Keratinocyte (primary cell): ENCODE results near the gene ZNF445. TPM values are rescaled to one million over a fixed set of nuclear protein-coding genes. Genes with fewer than 3 reads are reported as not detected.

Source experiments
- DNase-seq: peaks from one replicate; pipeline ENCODE4 v3.0.0-alpha.2; 2011; ENCODE audit warnings: low read depth, missing footprints, low spot score
- FAIRE-seq: peaks from 2 replicates; lab custom pipeline; 2011; peaks lifted over from hg19 to GRCh38; lab: Jason Lieb, UNC
- H2AFZ ChIP-seq: 2 replicates; pipeline ENCODE4 v1.6.0; 2012; ENCODE audit warnings: low read length, control low read depth, inconsistent platforms; ENCODE audit not compliant: control insufficient read depth
- H3K27ac ChIP-seq: 2 replicates; pipeline ENCODE4 v1.5.1; 2011; ENCODE audit warnings: low read length; ENCODE audit not compliant: control insufficient read depth, insufficient read depth
- H3K27me3 ChIP-seq: 3 replicates; pipeline ENCODE4 v1.6.0; 2011; ENCODE audit warnings: low read length; ENCODE audit not compliant: control insufficient read depth, insufficient read depth; ENCODE audit errors: extremely low read depth
- H3K36me3 ChIP-seq, 2 experiments: 2 replicates in 1 of 2; 3 replicates in 1 of 2; pipeline ENCODE4 v1.5.1; 2011; ENCODE audit warnings: low read length in 2 of 2, mild to moderate bottlenecking in 1 of 2; ENCODE audit not compliant: control insufficient read depth in 2 of 2, insufficient read depth in 2 of 2; ENCODE audit errors: extremely low read depth in 1 of 2
- H3K4me1 ChIP-seq: 3 replicates; pipeline ENCODE4 v1.5.1; 2011; ENCODE audit warnings: low read length; ENCODE audit not compliant: control insufficient read depth, insufficient read depth; ENCODE audit errors: extremely low read depth
- H3K4me2 ChIP-seq: 3 replicates; pipeline ENCODE4 v1.6.0; 2011; ENCODE audit warnings: low read depth, low read length; ENCODE audit not compliant: control insufficient read depth, insufficient read depth; ENCODE audit errors: extremely low read depth
- H3K4me3 ChIP-seq, 3 experiments: fragments of 200-600 bp in 1 of 3; sonication (generic) in 1 of 3; 2 replicates in 2 of 3; 3 replicates in 1 of 3; pipeline ENCODE4 v1.5.1; 2011 to 2016; ENCODE audit warnings: low read length in 3 of 3, mild to moderate bottlenecking in 3 of 3, control low read depth in 2 of 3, inconsistent platforms in 1 of 3, low read depth in 1 of 3, mixed read lengths in 1 of 3, mixed run types in 1 of 3, moderate library complexity in 1 of 3; ENCODE audit not compliant: control insufficient read depth in 2 of 3, insufficient read depth in 2 of 3; ENCODE audit errors: extremely low read depth in 1 of 3
- H3K79me2 ChIP-seq: 2 replicates; pipeline ENCODE4 v1.6.0; 2012; ENCODE audit warnings: low read length; ENCODE audit not compliant: control insufficient read depth, insufficient read depth
- H3K9ac ChIP-seq: 3 replicates; pipeline ENCODE4 v1.6.0; 2011; ENCODE audit warnings: low read length; ENCODE audit not compliant: control insufficient read depth, insufficient read depth; ENCODE audit errors: extremely low read depth
- H3K9me1 ChIP-seq: 3 replicates; pipeline ENCODE4 v1.6.0; 2011; ENCODE audit warnings: low read length; ENCODE audit not compliant: control insufficient read depth, insufficient read depth; ENCODE audit errors: extremely low read depth
- H3K9me3 ChIP-seq: 2 replicates; pipeline ENCODE4 v1.5.1; 2012; ENCODE audit warnings: low read depth, low read length; ENCODE audit not compliant: control insufficient read depth
- H4K20me1 ChIP-seq: 3 replicates; pipeline ENCODE4 v1.6.0; 2011; ENCODE audit warnings: low read length; ENCODE audit not compliant: control insufficient read depth, insufficient read depth; ENCODE audit errors: extremely low read depth
- CTCF ChIP-seq, 3 experiments: IDR thresholded peaks in 1 of 3; conservative IDR thresholded peaks in 1 of 3; optimal IDR thresholded peaks in 1 of 3; 2 replicates in 2 of 3; 3 replicates in 1 of 3; pipeline versions ENCODE3 to v1.5.1; 2011; ENCODE audit warnings: low read length in 3 of 3, mild to moderate bottlenecking in 3 of 3, moderate library complexity in 2 of 3, control low read depth in 1 of 3, inconsistent platforms in 1 of 3; ENCODE audit not compliant: insufficient read depth in 2 of 3; ENCODE audit errors: extremely low read depth in 1 of 3
- EZH2 ChIP-seq: IDR thresholded peaks from one replicate; pipeline ENCODE4 v1.6.1; 2012; ENCODE audit warnings: inconsistent platforms, mild to moderate bottlenecking, low read length, moderate library complexity
- dilution Hi-C: fragments of 300-500 bp; cut with MboI; formaldehyde crosslinking; loops from one replicate; pipeline ENCODE4 v1.7.0; 2020; ENCODE audit warnings: low sequenced_read_pairs; ENCODE audit not compliant: extremely low pct_ligation_motif_present
- polyA plus RNA-seq, 5 experiments: library from polyadenylated mRNA; depleted of rRNA in 3 of 5; stranded (reverse) in 3 of 5; stranded (forward) in 1 of 5; unstranded in 1 of 5; fragments of >200 nt; gene quantifications; 1 replicate in 1 of 5; 2 replicates in 3 of 5; 3 replicates in 1 of 5; pipeline versions ENCODE4 v1.2.1 to v1.2.3, GENCODE V29; 2011 to 2012; ENCODE audit warnings: missing spikeins in 2 of 5, low read depth in 1 of 5, low replicate concordance in 1 of 5

ZNF445 gene
- polyA plus RNA-seq, 1 donor (not counting 4 experiments of a cell fraction or from before 2014, with no cell fraction given) = 3.3 TPM

GRCh38 chr3:44499149-44499898 lies 21.9 kb upstream of the ZNF445 start:
- TF ChIP-seq EZH2 (no peak), CTCF (optimal IDR thresholded peaks at IDR 0.05 in 1 of 3, IDR thresholded peaks at IDR 0.05 in 1 of 3, conservative IDR thresholded peaks at IDR 0.05 in 1 of 3; ENCODE audit: extremely low read depth in 1 of 3, insufficient read depth in 2 of 3, low read length in 3 of 3) (no peak)
- H3K4me2 ChIP-seq = no peak overlapping the region
- H2AFZ ChIP-seq = no peak overlapping the region
- H3K4me3 ChIP-seq = no peak overlapping the region
- H3K27ac ChIP-seq = no peak overlapping the region
- no peak for DNase-seq
- H4K20me1 ChIP-seq = no peaks in the 10 kb centered on the region
- no peak for FAIRE-seq
- H3K79me2 ChIP-seq = peaks cover 5% of the 10 kb centered on the region
- H3K27me3 ChIP-seq = no peaks in the 10 kb centered on the region
- H3K9me1 ChIP-seq = no peaks in the 10 kb centered on the region
- no peaks in the 10 kb centered on the region for H3K4me1 ChIP-seq
- H3K36me3 ChIP-seq = peaks cover 0 to 2% of the 10 kb centered on the region in 2 experiments
- peaks cover 15% of the 10 kb centered on the region for H3K9me3 ChIP-seq
- H3K9ac ChIP-seq = no peak overlapping the region
- dilution Hi-C loops = no loop called here

- Histone ChIP-seq H3K27me3 (no peaks in the 10 kb centered on the region), H3K36me3 (peaks cover 0 to 2% of the 10 kb centered on the region in 2 experiments), H3K4me2 (no peak overlapping the region), H3K4me1 (no peaks in the 10 kb centered on the region), H2AFZ (no peak overlapping the region), H3K4me3 (no peak overlapping the region), H3K27ac (no peak overlapping the region), H4K20me1 (no peaks in the 10 kb centered on the region), H3K9ac (no peak overlapping the region), H3K9me1 (no peaks in the 10 kb centered on the region), H3K9me3 (peaks cover 9% of the 10 kb centered on the region), H3K79me2 (no peaks in the 10 kb centered on the region)
- TF ChIP-seq EZH2 (no peak), CTCF (optimal IDR thresholded peaks at IDR 0.05 in 1 of 3, IDR thresholded peaks at IDR 0.05 in 1 of 3, conservative IDR thresholded peaks at IDR 0.05 in 1 of 3; ENCODE audit: extremely low read depth in 1 of 3, insufficient read depth in 2 of 3, low read length in 3 of 3) (no peak)
- DNase-seq (no peak), FAIRE-seq (no peak)
- dilution Hi-C loops = no loop called here
Measured at GRCh38 chr3:44495636-44496415, 18.4 kb upstream of the ZNF445 start.
